ENCODE results near the gene NXF1. TPM values are rescaled to one million over a fixed set of nuclear protein-coding genes. Genes with fewer than 3 reads are reported as not detected.

Gene NXF1
- total and polyA plus RNA-seq, 2 of the 13 experiments (the other 11 are each of a cell fraction or from before 2014, with no cell fraction given), result 30.4 to 30.9 TPM

GRCh38 chr11:62839050-62839945, 34.1 kb upstream of the NXF1 start, which contains the start of gene WDR74 (continued):
- TF ChIP-seq ETV5 (CRISPR knock-in tag; IDR thresholded peaks at IDR 0.05; ENCODE audit: borderline replicate concordance) (peak; percentile 89), TRIM22 (IDR thresholded peaks at IDR 0.05) (no peak), ZNF282 (IDR thresholded peaks at IDR 0.05; ENCODE audit: partially characterized antibody) (no peak), E2F5 (CRISPR knock-in tag; conservative IDR thresholded peaks at IDR 0.05) (peak; percentile 49; the same call in 1 of the 2 replicates), RELA (CRISPR knock-in tag; IDR thresholded peaks at IDR 0.05) (0 out of 2 replicates have a peak, but pooled peaks have one; percentile 62), ZNF639 (CRISPR knock-in tag; conservative IDR thresholded peaks at IDR 0.05) (0 out of 2 replicates have a peak, but pooled peaks have one; percentile 39), TFDP1 (CRISPR knock-in tag; IDR thresholded peaks at IDR 0.05; ENCODE audit: borderline replicate concordance) (peak; percentile 81; the same call in 1 of the 2 replicates), FOXP4 (CRISPR knock-in tag; IDR thresholded peaks at IDR 0.05) (peak; percentile 46; the same call in 1 of the 2 replicates), ZNF775 (CRISPR knock-in tag; IDR thresholded peaks at IDR 0.05; ENCODE audit: borderline replicate concordance) (0 out of 2 replicates have a peak, but pooled peaks have one; percentile 60), GATAD1 (CRISPR knock-in tag; IDR thresholded peaks at IDR 0.05) (peak; percentile 100), FOXA1 (IDR thresholded peaks at IDR 0.05) (no peak), FOXA1 (CRISPR knock-in tag; IDR thresholded peaks at IDR 0.05) (peak; percentile 40)
